PC-3 (cell line): ENCODE measurements around the gene SH3GL2.

Experiments
- CTCF ChIP-seq: fragments of 300-600 bp; sonication (generic); conservative IDR thresholded peaks from 2 replicates; pipeline ENCODE4 v1.5.1; 2017; ENCODE audit warnings: antibody characterized with exemption, low read depth, mild to moderate bottlenecking, low read length
- EZH2 ChIP-seq: fragments of 300-600 bp; sonication (generic); IDR thresholded peaks from one replicate; pipeline ENCODE4 v1.6.1; 2017; ENCODE audit warnings: antibody characterized with exemption, mild to moderate bottlenecking, low read length; ENCODE audit not compliant: unreplicated experiment

DNA sequence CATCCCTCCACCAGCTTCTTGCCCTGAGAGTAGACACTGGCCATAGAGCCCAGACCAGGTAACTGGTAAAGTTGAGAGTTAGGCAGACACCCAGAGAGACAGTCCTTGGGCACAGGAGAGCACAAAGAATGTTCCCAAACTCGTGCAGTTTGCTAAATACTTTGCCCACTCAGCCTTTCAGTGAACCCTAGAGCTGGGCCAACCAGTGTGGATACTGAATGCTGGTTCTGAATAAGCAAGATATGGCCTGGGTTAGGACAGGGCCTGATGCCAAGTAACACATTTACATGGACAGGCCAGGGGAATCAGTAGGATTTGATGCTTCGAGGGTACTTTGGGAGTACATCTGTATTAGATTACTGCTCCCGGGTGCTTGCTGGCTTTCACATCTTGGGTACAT, 185.4 kb downstream of the SH3GL2 start:
- TF ChIP-seq CTCF (no peak), EZH2 (no peak)
